GM21825 (cell line): ENCODE data around the gene C1orf21.

ENCODE experiments used
- ATAC-seq: cut with Tn5 transposase; IDR thresholded peaks from one replicate; pipeline ENCODE4 v1.9.1; 2021; ENCODE audit warnings: mild to moderate bottlenecking, moderate library complexity; ENCODE audit not compliant: unreplicated experiment

The C1orf21 gene

GRCh38 chr1:184385865-184386311 lies 941 bp upstream of the C1orf21 start:
- ATAC-seq: no peak

- no peak for ATAC-seq
Observed at GRCh38 chr1:184387069-184387475, 243 bp downstream of the C1orf21 start.

- ATAC-seq: peak; percentile 4
Observed at GRCh38 chr1:184387476-184388318, 868 bp downstream of the C1orf21 start.

- no peak for ATAC-seq
Observed at GRCh38 chr1:184388319-184388889, 1.6 kb downstream of the C1orf21 start.

- ATAC-seq: no peak
Observed at GRCh38 chr1:184388971-184389370, 2.1 kb downstream of the C1orf21 start.

GRCh38 chr1:184389446-184389845 lies 2.6 kb downstream of the C1orf21 start:
- no peak for ATAC-seq

GRCh38 chr1:184390889-184391288 lies 4.1 kb downstream of the C1orf21 start:
- no peak for ATAC-seq

- no peak for ATAC-seq
Observed at GRCh38 chr1:184392067-184392466, 5.2 kb downstream of the C1orf21 start.

- no peak for ATAC-seq
Observed at GRCh38 chr1:184392779-184393522, 6.1 kb downstream of the C1orf21 start.

GRCh38 chr1:184393962-184394361 lies 7.1 kb downstream of the C1orf21 start:
- no peak for ATAC-seq

- no peak for ATAC-seq
Observed at GRCh38 chr1:184395370-184395769, 8.5 kb downstream of the C1orf21 start.

- no peak for ATAC-seq
Observed at GRCh38 chr1:184395937-184396480, 9.2 kb downstream of the C1orf21 start.

- ATAC-seq: no peak
Observed at GRCh38 chr1:184399192-184399847, 12.5 kb downstream of the C1orf21 start.

- ATAC-seq: no peak
Observed at GRCh38 chr1:184403961-184404726, 17.3 kb downstream of the C1orf21 start.

- no peak for ATAC-seq
Observed at GRCh38 chr1:184404727-184405027, 17.8 kb downstream of the C1orf21 start.

- no peak for ATAC-seq
Observed at GRCh38 chr1:184405094-184405800, 18.4 kb downstream of the C1orf21 start.

- no peak for ATAC-seq
Observed at GRCh38 chr1:184405801-184406142, 18.9 kb downstream of the C1orf21 start.

GRCh38 chr1:184406479-184406878 lies 19.6 kb downstream of the C1orf21 start:
- ATAC-seq: no peak

- ATAC-seq: no peak
Observed at GRCh38 chr1:184407816-184408510, 21.1 kb downstream of the C1orf21 start.
